GM19099 (cell line): ENCODE data around the gene TTC28.

ENCODE experiments used
- POLR2A ChIP-seq: IDR thresholded peaks from 3 replicates; pipeline ENCODE4 v1.6.1; 2011; ENCODE audit warnings: low read depth; ENCODE audit not compliant: insufficient read length; ENCODE audit errors: extremely low read depth

The TTC28 gene

DNA sequence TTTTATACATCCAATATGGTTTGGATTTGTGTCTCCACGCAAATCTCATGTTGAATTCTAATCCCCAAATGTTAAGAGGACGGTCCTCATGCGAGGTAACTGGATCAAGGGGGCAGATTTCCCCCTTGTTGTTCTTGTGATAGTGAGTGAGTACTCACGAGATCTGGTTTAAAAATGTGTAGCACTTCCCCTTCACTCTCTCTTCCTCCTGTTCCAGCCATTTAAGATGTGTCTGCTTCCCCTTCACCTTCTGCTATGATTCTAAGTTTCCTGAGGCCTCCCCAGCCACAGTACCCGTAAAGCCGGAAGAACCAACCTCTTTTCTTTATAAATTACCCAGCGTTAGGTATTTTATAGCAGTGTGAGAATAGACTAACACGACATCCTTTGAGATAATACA lies 98.6 kb downstream of the TTC28 start:
- no peak for TF ChIP-seq POLR2A

DNA sequence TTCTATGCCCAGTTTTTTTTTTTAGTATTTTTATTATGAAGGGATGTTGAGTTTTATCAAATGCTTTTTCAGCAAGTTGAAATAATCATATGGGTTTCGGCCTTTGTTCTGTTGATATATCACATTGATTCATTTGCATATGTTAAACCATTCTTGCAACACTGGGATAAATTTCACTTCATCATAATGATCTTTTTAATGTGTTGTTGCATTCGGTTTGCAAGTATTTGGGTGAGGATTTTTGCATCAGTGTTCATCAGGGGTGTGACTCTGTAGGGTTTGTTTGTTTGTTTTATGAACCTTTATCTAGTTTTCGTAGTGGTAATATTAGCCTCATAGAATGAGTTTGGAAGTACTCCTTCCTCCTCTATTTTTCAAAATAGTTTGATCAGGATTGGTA lies 103.5 kb downstream of the TTC28 start:
- no peak for TF ChIP-seq POLR2A

DNA sequence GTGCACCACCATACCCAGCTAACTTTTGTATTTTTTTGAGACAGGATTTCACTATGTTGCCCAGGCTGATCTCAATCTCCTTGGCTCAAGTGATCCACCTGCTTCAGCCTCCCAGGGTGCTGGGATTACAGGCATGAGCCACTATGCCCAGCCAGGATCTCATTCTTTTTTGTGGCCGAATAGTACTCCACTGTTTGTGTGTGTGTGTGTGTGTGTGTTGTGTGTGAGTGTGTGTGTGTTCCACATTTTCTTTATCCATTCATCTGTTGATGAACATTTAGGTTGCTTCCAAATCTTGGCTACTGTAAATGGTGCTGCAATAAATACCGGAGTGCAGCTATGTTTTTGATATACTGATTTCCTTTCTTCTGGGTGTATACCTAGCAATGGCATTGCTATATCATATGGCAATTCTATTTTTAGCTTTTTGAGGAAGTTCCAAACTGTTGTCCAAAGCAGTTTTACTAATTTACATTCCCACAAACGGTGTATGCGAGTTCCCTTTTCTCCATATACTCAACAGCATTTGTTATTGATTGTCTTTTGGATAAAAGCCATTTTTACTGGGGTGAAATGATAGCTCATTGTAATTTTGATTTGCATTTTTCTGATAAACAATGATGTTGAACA lies 105.4 kb downstream of the TTC28 start:
- TF ChIP-seq POLR2A, result no peak

DNA sequence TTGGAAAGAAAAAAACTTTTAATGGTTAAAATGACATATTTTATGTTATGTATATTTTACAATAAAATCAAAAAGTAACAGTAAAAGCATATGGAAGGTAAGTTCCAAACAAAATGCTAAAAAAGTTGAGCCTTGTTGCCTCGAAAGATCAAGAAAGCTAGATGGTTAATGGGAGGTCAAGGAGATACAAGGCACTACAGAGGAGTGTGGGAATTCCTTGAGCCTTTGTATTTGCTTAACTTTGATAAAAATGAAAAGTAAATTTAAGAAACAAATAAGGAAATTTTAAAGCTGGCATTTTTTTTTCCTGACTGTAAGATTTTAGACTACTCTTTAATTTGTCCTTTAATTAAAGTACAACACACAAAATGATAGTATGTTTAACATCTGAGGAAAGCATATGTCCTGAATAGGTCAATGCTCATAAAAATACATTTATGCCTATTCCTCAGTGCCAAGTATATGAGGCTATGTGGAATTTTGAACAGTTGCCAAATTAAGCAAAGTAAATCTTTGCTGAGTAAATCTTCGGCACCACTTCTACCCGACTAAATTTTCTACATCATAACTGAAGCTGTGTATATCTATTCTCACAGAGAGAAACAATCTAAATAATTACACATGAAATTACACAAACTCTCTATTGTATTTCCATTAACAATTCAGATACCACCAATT lies 108.8 kb downstream of the TTC28 start:
- TF ChIP-seq POLR2A, result no peak

DNA sequence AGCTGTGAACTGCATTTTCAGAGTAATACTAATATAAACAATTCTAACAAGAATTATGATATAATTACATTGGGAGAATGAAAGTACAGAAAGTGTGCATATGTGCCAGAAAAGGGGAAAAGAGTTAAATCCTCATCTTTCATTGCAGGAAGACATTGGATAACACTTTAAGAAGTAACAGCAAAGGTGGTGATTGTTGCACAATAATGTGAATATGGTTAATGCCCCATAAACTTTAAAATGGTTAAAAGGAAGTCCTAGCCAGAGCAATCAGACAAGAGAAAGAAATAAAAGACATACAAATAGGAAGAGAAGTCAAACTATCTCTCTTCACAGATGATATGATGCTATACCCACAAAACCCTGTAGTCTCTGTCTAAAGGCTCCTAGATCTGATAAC lies 111.5 kb downstream of the TTC28 start:
- no peak for TF ChIP-seq POLR2A

DNA sequence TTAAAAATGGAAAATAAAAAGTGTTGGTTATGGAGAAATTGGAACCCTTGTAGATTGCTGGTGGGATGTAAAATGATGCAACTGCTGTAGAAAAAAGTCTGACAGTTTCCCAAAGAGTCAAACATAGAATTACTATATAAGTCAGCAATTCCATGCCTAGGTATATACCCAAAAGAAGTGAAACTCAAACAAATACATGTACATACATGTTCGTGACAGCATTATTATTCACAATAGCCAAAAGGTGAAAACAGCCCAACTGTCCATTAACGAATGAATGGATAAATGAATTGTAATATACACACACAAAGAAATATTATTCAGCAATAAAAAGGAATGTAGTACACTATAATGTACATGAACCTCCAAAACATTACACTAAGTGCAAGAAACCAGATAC lies 116.0 kb downstream of the TTC28 start:
- no peak for TF ChIP-seq POLR2A

DNA sequence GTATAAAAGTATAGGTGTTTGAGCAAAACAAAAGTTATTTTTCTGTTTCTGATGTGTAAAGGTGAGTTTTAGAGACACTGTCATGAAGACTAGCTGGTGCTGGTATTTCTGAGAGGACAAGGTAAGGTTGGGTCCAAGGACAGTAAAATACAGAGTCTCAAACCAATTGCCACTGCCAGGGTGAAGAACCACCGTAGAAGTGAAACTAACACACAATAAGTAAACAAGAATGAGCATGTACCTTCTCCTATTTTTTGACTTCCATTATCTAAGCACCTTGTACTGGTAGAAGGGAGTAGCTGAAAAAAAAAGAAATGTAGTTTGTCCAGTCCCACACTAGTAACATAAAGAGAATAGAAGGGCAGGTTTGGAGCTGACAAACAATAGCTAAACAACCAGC lies 117.3 kb downstream of the TTC28 start:
- TF ChIP-seq POLR2A, result no peak

DNA sequence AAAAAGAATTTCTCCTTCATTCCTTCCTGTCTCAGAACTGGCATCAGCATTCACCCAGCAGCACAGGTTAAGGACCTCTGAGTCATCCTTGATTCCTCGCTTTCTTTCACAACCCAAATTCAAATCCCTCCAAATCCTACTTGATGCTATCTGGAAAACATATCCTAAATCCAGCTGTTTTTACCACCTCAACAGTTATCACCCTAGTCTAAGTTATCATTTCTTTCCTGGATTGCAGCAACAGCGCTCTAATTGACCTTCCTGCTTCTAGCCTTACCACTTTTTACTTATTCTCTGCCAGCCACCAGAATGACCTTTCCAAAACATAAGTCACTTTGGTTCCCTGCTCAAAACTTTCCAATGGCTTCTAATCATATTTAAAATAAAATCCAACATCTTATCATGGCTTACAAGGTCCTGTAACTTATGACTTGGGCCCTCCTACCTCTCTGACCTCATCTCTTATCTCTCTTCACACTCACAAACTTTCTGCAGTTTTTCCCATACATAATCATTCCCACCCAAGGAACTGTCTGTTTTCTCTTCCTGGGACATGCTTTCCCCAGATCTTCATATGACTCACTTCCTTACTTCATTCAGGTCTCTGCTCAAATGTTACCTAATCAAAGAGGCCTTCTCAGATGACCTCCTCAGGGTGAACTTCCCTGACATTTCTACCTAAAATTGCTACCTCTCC lies 119.4 kb downstream of the TTC28 start:
- no peak for TF ChIP-seq POLR2A

DNA sequence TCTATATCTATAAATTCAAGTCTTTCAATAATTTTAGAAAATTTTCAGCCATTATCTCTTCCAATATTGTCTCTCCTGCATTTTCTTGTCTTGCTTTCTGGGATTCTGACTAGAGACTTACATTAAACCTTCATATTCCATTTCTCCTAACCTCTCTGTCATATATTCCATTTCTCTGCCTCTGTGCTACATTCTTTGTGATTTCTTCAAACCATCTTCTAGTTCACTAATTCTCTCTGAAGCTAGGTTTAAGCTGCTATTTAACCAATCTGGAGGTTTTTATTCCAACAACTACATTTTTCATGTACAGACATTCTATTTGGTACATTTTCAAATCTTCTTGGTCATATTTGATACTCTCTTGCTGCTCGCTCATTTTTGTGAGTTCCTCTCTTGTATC lies 122.5 kb downstream of the TTC28 start:
- no peak for TF ChIP-seq POLR2A

DNA sequence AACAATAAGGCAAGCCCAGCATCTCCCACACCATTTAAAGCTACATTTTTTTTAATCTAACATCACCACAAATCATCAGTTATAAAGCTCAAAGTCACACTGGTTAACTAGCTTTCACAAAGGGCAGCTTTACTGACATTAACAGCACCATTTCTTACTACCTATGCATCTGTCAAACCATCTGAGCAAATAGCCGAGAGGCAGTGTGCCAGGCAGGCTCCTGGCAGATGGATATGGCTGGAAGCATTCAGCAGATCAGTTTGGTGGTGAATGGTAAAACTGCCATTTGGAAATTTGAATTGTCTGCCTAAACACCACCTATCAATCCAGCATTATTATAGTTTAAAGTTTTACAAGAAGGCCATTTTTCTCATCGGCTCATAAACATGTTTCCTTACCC lies 131.2 kb downstream of the TTC28 start:
- no peak for TF ChIP-seq POLR2A

DNA sequence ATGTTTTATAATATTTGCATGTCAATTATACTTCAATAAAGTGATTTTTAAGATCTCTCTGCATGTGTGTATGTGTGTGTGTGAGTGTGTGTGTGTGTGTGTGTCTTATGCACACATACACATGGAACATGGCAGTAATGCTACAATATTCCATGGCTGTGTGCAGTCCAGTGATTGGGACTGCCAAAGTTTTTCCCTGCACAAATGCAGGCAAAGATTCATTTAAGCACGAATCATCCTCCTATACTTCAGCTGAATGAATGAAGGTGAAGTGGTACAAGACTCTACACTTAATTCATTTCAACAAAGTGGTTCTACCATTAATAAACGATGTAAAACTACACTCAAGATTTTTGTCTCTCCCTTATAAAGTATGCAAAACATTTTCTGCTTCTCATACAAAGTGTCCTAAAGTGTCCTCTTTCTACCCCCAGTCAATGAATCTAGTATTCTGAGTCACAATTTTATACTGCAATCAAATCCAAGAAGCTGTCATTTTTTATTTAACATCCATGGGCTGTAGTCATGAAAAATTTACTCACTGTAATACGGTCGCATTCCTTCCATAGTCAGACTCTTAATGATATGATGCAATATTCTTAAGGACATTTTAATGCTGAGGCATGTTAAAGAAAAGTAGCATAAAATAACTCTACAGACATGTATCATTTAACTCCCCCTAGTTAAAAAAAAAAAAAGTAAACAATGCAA lies 132.4 kb downstream of the TTC28 start:
- TF ChIP-seq POLR2A, result no peak

DNA sequence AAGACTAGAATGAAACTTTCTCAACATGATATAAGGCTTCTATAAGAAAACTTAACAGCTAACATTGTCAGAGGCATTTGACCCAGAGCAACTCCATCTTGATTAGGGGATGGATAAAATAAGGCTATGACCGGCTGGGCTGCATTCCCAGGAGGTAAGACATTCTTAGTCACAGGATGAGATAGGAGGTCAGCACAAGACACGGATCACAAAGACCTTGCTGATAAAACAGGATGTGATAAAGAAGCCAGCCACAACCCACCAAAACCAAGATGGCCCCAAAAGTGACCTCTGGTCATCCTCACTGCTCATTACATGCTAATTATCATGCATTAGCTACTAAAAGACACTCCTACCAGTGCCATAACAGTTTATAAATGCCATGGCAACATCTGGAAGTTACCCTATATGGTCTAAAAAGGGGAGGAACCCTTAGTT lies 135.2 kb downstream of the TTC28 start:
- no peak for TF ChIP-seq POLR2A

DNA sequence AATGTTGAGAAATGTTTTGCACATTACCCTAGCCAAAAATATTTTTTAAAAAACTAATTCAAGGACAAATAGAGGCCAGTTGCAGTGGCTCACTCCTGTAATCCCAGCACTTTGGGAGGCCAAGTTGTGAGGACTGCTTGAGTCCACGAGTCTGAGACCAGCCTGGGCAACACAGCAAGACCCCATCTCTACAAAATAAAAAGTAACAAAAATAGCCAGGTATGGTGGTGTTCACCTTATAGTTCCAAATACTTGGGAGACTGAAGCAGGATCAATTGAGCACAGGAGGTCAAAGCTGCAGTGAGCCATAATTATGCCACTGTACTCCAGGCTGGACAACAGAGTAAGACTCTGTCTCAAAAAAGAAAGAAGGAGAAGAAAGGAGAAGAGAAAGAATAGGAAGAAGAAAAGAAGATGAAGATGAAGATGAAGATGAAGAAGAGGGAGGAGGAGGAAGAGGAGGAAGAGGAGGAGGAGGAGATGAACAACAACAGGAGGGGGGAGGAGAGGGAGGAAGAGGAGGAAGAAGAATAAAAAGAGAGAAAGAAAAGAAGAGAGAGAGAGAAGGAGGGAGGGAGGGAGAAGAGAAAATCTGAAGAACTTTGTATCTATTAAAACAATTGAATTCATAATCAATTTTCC lies 136.5 kb downstream of the TTC28 start:
- no peak for TF ChIP-seq POLR2A

DNA sequence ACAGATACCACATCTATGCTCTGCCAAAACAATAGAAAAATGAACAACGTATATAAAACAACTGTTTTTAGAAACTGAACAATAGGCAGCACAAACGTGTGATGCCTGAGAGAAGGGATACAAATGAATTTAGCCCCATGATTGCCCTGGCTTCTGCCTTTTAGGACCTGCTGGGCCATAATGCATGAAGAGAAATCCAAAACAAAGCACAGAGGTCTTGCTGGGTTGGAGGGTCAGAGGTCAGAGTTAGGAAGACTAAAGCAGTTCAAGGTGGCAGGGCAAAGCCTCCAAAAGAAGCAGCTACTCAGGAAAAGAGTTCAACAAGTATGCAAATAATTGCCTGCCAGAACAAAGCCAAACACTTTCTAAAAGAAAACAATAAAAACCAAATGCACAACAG lies 138.5 kb downstream of the TTC28 start:
- no peak for TF ChIP-seq POLR2A

DNA sequence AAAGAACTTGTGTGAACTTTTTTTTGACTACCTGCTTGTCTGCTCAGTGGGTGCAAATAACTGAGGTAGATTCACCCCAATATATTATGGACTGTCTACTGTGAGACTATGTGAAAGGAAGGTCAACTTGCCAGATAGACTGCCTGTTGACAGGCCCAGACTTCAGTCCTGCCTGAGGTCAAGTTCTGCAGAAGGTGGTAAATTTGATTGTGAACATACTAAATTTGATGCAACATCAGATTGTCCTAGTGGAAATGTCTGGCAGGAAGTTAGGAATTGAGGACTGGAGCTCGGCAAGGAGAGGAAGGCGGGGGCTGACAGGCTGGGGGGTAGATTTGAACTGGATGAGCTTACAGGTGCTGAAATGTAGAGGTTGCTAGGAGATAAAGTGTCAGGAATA lies 140.7 kb downstream of the TTC28 start:
- TF ChIP-seq POLR2A, result no peak
